Measurements from ENCODE around the gene QRICH2.
"Not testable (repeated sequence)": the region's sequence is repeated elsewhere in the genome, so short reads cannot be mapped to it uniquely, and the experiment has no call there.

QRICH2 gene

GRCh38 chr17:76307966-76308338, at the start of gene QRICH2:
Gene QRICH2, minus strand, starts transcription at chr17:76308276. Its CDS starts 278 bp downstream, at chr17:76307998.
- no peak for DNase-seq (ENCODE audit: low read depth)

DNA sequence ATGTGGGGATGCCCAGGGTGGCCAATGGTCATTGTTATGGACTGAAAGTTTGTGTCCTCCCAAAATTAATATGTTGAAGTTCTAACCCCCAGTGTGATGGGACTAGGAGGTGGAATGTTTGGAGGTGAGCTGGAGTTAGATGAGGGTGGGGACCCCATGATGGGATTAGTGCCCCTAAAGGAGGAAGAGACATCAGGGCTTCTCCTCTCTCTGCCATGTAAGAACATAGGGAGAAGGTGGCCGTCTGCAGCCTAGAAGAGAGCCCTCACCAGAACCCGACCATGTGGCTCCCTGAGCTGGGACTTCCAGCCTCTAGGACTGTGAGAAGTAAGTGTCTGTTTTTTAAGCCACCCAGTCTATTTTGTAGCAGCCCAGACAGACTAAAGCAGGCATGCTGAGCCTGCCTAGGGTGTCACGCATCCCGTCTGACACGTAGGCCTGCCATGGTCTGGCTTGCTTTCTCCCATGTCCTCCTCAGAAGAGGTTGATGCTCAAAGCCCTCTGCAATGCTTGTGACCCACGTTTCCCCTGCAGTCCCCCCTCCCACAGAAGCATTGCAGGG, 49.6 kb upstream of the QRICH2 start:
- DNase-seq (ENCODE audit: low read depth): no peak

DNA sequence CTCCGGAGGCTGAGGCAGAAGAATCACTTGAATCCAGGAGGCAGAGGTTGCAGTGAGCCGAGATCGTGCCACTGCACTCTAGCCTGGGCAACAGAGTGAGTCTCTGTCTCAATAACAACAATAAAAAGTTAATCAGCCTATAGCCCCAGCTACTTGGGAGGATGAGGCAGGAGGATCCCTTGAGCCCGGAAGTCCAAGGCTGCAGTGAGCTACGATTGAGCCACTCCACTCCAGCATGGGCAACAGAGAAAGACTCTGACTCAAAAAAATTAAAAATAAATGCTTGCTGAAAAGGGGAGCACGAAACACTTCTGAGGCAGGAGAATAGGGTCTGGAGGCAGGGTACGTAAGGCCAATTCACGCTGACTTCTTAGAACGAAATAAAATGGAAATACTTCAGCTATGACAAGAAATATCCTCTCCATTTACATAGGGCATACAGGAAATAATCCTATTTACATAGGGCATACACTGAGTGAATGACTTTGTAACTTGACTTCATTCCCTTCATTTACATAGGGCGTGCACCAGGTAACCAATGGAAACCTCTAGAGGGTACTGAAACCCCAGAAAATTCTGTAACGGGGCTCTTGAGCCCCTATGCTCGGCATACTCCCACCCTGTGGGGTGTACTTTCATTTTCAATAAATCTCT, 48.9 kb upstream of the QRICH2 start:
- DNase-seq (ENCODE audit: low read depth): no peak

DNA sequence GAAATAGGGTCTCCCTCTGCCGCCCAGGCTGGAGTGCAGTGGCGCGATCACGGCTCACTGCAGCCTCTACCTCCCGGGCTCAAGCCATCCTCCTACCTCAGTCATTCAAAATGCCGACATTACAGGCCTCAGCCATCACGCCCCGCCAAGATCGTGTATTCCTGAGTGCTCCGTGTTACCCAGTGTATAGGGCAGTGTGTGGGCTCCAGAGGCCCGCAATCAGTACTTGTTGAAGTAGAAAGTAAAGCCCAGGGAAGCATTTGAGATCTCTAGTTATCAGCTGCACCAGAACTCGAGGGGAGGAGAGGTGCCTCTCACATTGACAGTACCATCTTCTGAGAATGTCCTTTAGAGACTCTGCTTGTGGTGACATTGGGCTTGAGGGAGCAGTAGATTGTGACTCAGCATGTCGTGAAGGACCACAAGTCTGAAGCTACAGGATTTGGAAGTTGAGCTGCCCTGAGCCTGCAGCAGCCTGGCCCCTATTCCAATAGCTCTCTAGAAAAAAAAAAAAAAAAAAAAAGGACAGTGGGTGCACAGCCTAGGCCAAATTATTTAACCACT, 46.8 kb upstream of the QRICH2 start:
- no peak for DNase-seq (ENCODE audit: low read depth)

- DNase-seq (ENCODE audit: low read depth): no peak
Measured at GRCh38 chr17:76354317-76354729, 46.2 kb upstream of the QRICH2 start.

GRCh38 chr17:76353599-76354316, 45.7 kb upstream of the QRICH2 start, which contains the start of gene PRPSAP1:
Gene PRPSAP1, minus strand, starts transcription at chr17:76353916. Its CDS starts 213 bp downstream, at chr17:76353703.
- peak; percentile 75 for DNase-seq (ENCODE audit: low read depth)

GRCh38 chr17:76353004-76353598, 45.0 kb upstream of the QRICH2 start:
- no peak for DNase-seq (ENCODE audit: low read depth)

DNA sequence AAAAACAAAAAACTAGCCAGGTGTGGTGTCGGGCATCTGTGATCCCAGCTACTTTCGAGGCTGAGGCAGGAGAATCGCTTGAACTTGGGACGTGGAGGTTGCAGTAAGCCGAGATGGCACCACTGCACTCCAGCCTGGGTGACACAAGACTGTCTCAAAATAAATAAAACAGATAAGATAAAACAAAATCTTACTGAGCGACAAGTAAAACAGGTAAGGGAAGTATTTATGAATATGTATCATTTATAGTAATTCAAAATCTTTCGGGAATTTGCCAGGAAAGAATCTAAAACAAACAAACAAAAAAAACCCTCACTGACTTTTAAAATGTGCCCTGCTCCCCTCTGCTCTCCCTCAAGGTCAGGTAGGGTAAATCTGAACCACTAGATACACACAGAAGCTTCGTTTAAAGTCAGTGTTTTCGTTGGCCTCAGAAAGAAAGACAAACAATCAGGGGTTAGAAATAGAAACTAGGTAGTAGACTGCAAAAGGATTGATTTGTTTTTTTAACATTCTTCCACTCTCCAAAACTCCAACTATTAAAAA, 43.5 kb upstream of the QRICH2 start:
- no peak for DNase-seq (ENCODE audit: low read depth)

GRCh38 chr17:76350463-76350862, 42.4 kb upstream of the QRICH2 start:
- DNase-seq (ENCODE audit: low read depth): no peak

GRCh38 chr17:76346936-76347335, 38.9 kb upstream of the QRICH2 start:
- not testable (repeated sequence) for DNase-seq (ENCODE audit: low read depth)

DNA sequence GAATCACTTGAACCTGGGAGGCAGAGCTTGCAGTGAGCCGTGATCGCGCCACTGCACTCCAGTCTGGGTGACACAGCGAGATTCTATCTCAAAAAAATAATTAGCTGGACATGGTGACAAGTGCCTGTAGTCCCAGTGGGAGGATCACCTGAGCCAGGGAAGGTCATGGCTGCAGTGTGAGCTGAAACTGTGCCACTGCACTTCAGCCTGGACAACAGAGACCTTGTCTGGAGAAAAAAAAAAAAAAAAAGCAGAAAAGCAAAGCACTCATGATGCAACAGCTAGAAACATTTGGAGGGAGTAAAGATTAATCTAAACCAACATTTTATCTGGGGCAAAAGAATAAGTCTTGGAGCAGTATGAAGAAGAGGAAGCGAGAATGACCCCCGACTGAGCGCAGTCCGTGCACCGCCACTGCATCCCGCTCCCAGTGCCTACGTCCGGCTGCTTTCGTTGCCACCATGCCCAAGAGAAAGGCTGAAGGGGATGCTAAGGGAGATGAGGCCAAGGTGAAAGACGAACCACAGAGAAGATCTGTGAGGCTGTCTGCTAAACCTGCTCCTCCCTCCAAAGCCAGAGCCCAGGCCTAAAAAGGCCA, 37.4 kb upstream of the QRICH2 start:
- DNase-seq (ENCODE audit: low read depth): peak; percentile 39

GRCh38 chr17:76343106-76343505, 35.0 kb upstream of the QRICH2 start:
- no peak for DNase-seq (ENCODE audit: low read depth)

- no peak for DNase-seq (ENCODE audit: low read depth)
Measured at GRCh38 chr17:76341301-76341700, 33.2 kb upstream of the QRICH2 start.

DNA sequence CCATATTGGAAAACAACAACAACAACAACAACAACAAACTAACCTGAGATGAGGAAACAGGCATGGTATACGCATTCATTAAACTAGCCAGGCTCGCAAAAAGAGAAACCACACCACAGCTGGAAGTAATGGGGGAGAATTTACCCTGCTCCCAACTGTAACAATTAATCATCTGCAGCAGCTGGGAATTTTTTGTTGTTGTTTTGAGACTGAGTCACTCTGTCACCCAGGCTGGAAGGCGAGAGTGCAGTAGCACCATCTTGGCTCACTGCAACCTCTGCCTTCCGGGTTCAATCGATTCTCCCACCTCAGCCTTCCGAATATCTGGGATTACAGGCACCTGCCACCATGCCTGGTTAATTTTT, 29.3 kb upstream of the QRICH2 start:
- DNase-seq (ENCODE audit: low read depth): no peak

- DNase-seq (ENCODE audit: low read depth): no peak
Measured at GRCh38 chr17:76336756-76337412, 28.8 kb upstream of the QRICH2 start.

- no peak for DNase-seq (ENCODE audit: low read depth)
Measured at GRCh38 chr17:76335716-76336381, 27.8 kb upstream of the QRICH2 start.

DNA sequence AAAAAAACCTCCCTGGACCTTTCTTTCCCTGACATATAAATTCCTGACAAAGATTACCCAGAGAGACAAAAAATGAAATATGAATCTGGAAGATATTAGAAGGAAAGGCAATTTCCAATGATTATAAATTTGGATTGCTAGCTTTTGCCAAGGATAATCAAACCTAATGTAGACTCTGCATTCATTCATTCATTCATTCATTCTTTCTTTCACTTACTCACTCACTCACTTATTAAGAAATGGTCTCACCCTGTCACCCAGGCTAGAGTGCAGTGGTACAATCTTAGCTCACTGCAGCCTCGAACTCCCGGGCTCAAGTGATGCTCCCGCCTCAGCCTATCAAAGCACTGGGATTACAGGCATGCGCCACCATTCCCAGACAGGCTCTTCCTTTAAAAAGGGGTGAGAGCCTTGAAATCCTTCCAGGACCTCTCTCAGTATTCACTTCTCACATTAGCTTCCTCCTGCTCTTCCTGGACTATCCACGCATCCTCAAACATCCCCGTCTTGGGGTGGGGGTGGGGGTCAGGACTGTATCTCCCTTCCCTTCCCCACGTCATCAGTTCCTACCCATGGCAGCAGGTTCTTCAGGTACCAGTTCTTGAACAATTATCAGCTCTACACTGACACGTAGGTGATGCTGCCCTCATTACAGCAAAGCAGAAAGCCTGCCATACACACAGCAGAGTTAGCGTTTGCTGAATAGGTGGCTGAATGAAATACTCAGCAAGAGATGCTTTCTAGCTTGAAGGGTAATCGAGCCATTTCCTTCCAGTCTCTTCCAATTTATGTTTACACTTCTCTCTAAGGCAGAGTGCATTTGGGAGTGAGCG, 25.8 kb upstream of the QRICH2 start:
- no peak for DNase-seq (ENCODE audit: low read depth)

DNA sequence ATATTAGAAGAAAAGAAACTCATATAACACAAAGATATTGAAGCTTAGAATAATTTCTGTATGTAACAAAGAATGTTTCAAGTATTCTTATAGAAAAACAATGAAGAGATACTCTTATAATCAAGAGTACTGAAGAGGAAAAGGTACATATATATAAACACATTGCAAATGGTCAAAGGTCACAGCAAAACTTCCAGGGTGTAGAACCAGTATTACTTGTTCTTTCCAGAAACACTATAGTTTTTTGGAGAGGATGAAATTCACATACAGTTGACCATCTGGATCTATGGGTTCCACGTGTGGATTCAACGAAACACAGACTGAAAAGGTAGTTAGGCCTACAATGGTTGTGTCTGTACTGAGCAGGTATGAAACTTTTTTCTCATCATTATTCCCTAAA, 23.0 kb upstream of the QRICH2 start:
- no peak for DNase-seq (ENCODE audit: low read depth)

- no peak for DNase-seq (ENCODE audit: low read depth)
Measured at GRCh38 chr17:76329664-76330063, 21.6 kb upstream of the QRICH2 start.

DNA sequence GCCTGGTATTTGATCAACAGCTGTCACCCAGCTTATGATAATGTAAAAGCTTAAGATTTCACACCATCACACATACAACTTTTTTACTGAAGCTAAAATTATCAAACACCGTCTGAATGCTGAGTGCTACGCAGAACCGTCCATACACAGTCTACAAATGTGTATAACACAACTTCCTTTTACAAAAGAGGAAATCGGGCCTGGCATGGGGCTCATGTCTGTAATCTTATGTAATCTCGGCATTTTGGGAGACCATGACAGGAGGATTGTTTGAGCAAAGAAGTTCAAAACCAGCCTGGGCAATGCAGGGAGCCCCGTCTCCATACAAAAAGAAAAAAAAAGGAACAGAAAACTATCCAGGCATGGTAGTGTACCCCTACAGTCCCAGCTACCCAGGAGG, 19.6 kb upstream of the QRICH2 start:
- no peak for DNase-seq (ENCODE audit: low read depth)
